T-helper 17 cell (primary cell): ENCODE measurements around the gene NACC2. TPM values are rescaled to one million over a fixed set of nuclear protein-coding genes. Genes with fewer than 3 reads are reported as not detected.
A peak's percentile ranks its signal among the peaks of the same experiment; 100 is the strongest.

Experiments used
- ATAC-seq: fragments of 150-1000 bp; cut with Tn5 transposase; 2 replicates; pipeline ENCODE4 v1.10.0; 2021; ENCODE audit warnings: mild to moderate bottlenecking, moderate library complexity
- DNase-seq, 3 donors: peaks; one replicate each; pipeline versions ENCODE4 v3.0.0 to v3.0.0-alpha.2; 2020 to 2021
- H3K9me3 ChIP-seq: one replicate; pipeline ENCODE4 v1.7.0; 2013; ENCODE audit warnings: low read length, mild to moderate bottlenecking; ENCODE audit not compliant: control insufficient read depth, poor library complexity, severe bottlenecking
- H3K27ac Mint-ChIP-seq: one replicate; pipeline ENCODE4 v1.8.0; 2022; ENCODE audit warnings: mild to moderate bottlenecking, moderate library complexity, mixed read lengths
- H3K27me3 Mint-ChIP-seq: one replicate; pipeline ENCODE4 v1.8.0; 2022; ENCODE audit warnings: mixed read lengths
- H3K36me3 Mint-ChIP-seq: one replicate; pipeline ENCODE4 v1.8.0; 2022; ENCODE audit warnings: low read depth, mixed read lengths
- H3K4me1 Mint-ChIP-seq: one replicate; pipeline ENCODE4 v1.8.0; 2022; ENCODE audit warnings: mild to moderate bottlenecking, mixed read lengths
- H3K4me3 Mint-ChIP-seq: one replicate; pipeline ENCODE4 v1.8.0; 2022; ENCODE audit warnings: mild to moderate bottlenecking, moderate library complexity, mixed read lengths
- total RNA-seq, 4 donors: library from RNA in 2 of 4; stranded (reverse) in 2 of 4; gene quantifications; one replicate each; pipeline ENCODE4 v1.2.3 and lab custom pipeline; 2022 to 2026

The NACC2 gene
- total RNA-seq, 2 donors from 2014 or later = 5.8 to 5.9 TPM

- Mint-ChIP-seq H3K36me3 (no peaks in the 10 kb centered on the region), H3K4me1 (peaks cover 3% of the 10 kb centered on the region), H3K27me3 (no peaks in the 10 kb centered on the region), H3K4me3 (no peak overlapping the region), H3K27ac (no peak overlapping the region)
- DNase-seq = peak in 1 of 3 donors; percentile 5
- ATAC-seq = no peak
- H3K9me3 ChIP-seq = no peaks in the 10 kb centered on the region
Measured at GRCh38 chr9:136013116-136013515, 82.0 kb downstream of the NACC2 start.

GRCh38 chr9:136012651-136013050 lies 82.4 kb downstream of the NACC2 start:
- H3K36me3 Mint-ChIP-seq = no peaks in the 10 kb centered on the region
- DNase-seq = peak in 2 of 3 donors; percentile 0 to 3
- H3K9me3 ChIP-seq = no peaks in the 10 kb centered on the region
- ATAC-seq = no peak
- no peak overlapping the region for H3K4me3 Mint-ChIP-seq
- peaks cover 3% of the 10 kb centered on the region for H3K4me1 Mint-ChIP-seq
- H3K27me3 Mint-ChIP-seq = no peaks in the 10 kb centered on the region
- no peak overlapping the region for H3K27ac Mint-ChIP-seq

- no peak overlapping the region for H3K4me3 Mint-ChIP-seq
- DNase-seq = peak; percentile 3 to 11 (median 3)
- no peaks in the 10 kb centered on the region for H3K9me3 ChIP-seq
Measured at GRCh38 chr9:136011703-136012496, 83.2 kb downstream of the NACC2 start.

GRCh38 chr9:136011376-136011702 lies 83.8 kb downstream of the NACC2 start:
- Mint-ChIP-seq H3K27me3 (no peaks in the 10 kb centered on the region), H3K4me1 (no peaks in the 10 kb centered on the region), H3K36me3 (no peaks in the 10 kb centered on the region), H3K4me3 (no peak overlapping the region), H3K27ac (no peak overlapping the region)
- H3K9me3 ChIP-seq = no peaks in the 10 kb centered on the region
- DNase-seq (no peak), ATAC-seq (no peak)

More at GRCh38 chr9:136011703-136012496, 83.2 kb downstream of the NACC2 start:
- Mint-ChIP-seq H3K36me3 (no peaks in the 10 kb centered on the region), H3K27ac (no peak overlapping the region), H3K27me3 (no peaks in the 10 kb centered on the region), H3K4me1 (peaks cover 3% of the 10 kb centered on the region)
- no peak for ATAC-seq

GRCh38 chr9:136010615-136011361 lies 84.3 kb downstream of the NACC2 start:
- Mint-ChIP-seq H3K36me3 (no peaks in the 10 kb centered on the region), H3K27me3 (no peaks in the 10 kb centered on the region), H3K4me3 (no peak overlapping the region), H3K4me1 (no peaks in the 10 kb centered on the region), H3K27ac (no peak overlapping the region)
- DNase-seq (no peak), ATAC-seq (no peak)
- H3K9me3 ChIP-seq = no peaks in the 10 kb centered on the region

- ATAC-seq (no peak), DNase-seq (no peak)
- H3K9me3 ChIP-seq = no peaks in the 10 kb centered on the region
- Mint-ChIP-seq H3K4me1 (no peaks in the 10 kb centered on the region), H3K27me3 (no peaks in the 10 kb centered on the region), H3K36me3 (no peaks in the 10 kb centered on the region), H3K4me3 (no peak overlapping the region), H3K27ac (no peak overlapping the region)
Measured at GRCh38 chr9:136010176-136010575, 84.9 kb downstream of the NACC2 start.

GRCh38 chr9:136009516-136009915 lies 85.6 kb downstream of the NACC2 start:
- H3K9me3 ChIP-seq = no peaks in the 10 kb centered on the region
- ATAC-seq = no peak
- no peak for DNase-seq
- Mint-ChIP-seq H3K4me3 (no peak overlapping the region), H3K27me3 (no peaks in the 10 kb centered on the region), H3K27ac (no peak overlapping the region), H3K36me3 (no peaks in the 10 kb centered on the region), H3K4me1 (no peaks in the 10 kb centered on the region)

- Mint-ChIP-seq H3K4me3 (no peak overlapping the region), H3K4me1 (peaks cover 4% of the 10 kb centered on the region), H3K36me3 (no peaks in the 10 kb centered on the region), H3K27ac (no peak overlapping the region), H3K27me3 (no peaks in the 10 kb centered on the region)
- no peaks in the 10 kb centered on the region for H3K9me3 ChIP-seq
- no peak for DNase-seq
- ATAC-seq = no peak
Measured at GRCh38 chr9:136008693-136008997, 86.4 kb downstream of the NACC2 start.

GRCh38 chr9:136007934-136008692 lies 87.0 kb downstream of the NACC2 start:
- no peak overlapping the region for H3K27ac Mint-ChIP-seq
- H3K36me3 Mint-ChIP-seq = no peaks in the 10 kb centered on the region

GRCh38 chr9:136007276-136007933 lies 87.7 kb downstream of the NACC2 start:
- Mint-ChIP-seq H3K36me3 (no peaks in the 10 kb centered on the region), H3K4me3 (no peak overlapping the region), H3K27ac (no peak overlapping the region), H3K4me1 (peaks cover 4% of the 10 kb centered on the region), H3K27me3 (no peaks in the 10 kb centered on the region)
- DNase-seq (no peak), ATAC-seq (no peak)
- no peaks in the 10 kb centered on the region for H3K9me3 ChIP-seq

More at GRCh38 chr9:136007934-136008692, 87.0 kb downstream of the NACC2 start:
- DNase-seq = no peak
- Mint-ChIP-seq H3K27me3 (no peaks in the 10 kb centered on the region), H3K4me3 (no peak overlapping the region), H3K4me1 (peaks cover 4% of the 10 kb centered on the region)
- H3K9me3 ChIP-seq = no peaks in the 10 kb centered on the region
- no peak for ATAC-seq

GRCh38 chr9:136006169-136006568 lies 88.9 kb downstream of the NACC2 start:
- H3K27ac Mint-ChIP-seq = no peak overlapping the region

GRCh38 chr9:136004712-136005111 lies 90.4 kb downstream of the NACC2 start:
- H3K9me3 ChIP-seq = no peaks in the 10 kb centered on the region
- Mint-ChIP-seq H3K27ac (no peak overlapping the region), H3K36me3 (no peaks in the 10 kb centered on the region), H3K4me1 (peaks cover 4% of the 10 kb centered on the region), H3K4me3 (no peak overlapping the region), H3K27me3 (no peaks in the 10 kb centered on the region)
- DNase-seq (no peak), ATAC-seq (no peak)

More at GRCh38 chr9:136006169-136006568, 88.9 kb downstream of the NACC2 start:
- Mint-ChIP-seq H3K4me3 (no peak overlapping the region), H3K36me3 (no peaks in the 10 kb centered on the region), H3K27me3 (no peaks in the 10 kb centered on the region), H3K4me1 (peaks cover 4% of the 10 kb centered on the region)
- H3K9me3 ChIP-seq = no peaks in the 10 kb centered on the region
- ATAC-seq = no peak
- DNase-seq = no peak

GRCh38 chr9:136004219-136004618 lies 90.9 kb downstream of the NACC2 start:
- H3K36me3 Mint-ChIP-seq = no peaks in the 10 kb centered on the region
- no peaks in the 10 kb centered on the region for H3K27me3 Mint-ChIP-seq
- H3K27ac Mint-ChIP-seq = no peak overlapping the region
- no peak overlapping the region for H3K4me3 Mint-ChIP-seq
- DNase-seq = no peak
- no peaks in the 10 kb centered on the region for H3K9me3 ChIP-seq
- peaks cover 4% of the 10 kb centered on the region for H3K4me1 Mint-ChIP-seq
- no peak for ATAC-seq
